ENCODE data around the gene PCP4L1.

Gene PCP4L1

DNA sequence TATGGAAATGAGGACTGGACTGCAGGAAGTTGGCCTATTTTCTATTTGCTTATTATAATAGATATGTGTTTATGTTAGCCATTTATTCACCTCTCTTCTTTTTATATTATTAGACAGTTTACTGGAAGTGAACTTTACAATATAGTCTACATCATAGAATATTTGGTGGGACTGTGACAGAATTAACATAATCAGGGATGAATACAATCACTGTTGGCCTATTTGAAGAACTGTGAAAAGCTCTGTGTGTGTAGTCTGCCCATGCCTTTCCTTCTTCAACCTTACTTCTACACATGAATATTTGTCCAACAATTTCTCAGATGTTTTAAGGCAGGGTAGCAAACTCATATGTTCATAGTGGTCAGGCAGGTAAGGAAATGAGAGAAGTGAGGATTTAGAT lies 38.9 kb downstream of the PCP4L1 start:
- H3K4me3 ChIP-seq (ENCODE audit: low read depth, low read length) = no peak overlapping the region
- TF ChIP-seq, protein P1, sequence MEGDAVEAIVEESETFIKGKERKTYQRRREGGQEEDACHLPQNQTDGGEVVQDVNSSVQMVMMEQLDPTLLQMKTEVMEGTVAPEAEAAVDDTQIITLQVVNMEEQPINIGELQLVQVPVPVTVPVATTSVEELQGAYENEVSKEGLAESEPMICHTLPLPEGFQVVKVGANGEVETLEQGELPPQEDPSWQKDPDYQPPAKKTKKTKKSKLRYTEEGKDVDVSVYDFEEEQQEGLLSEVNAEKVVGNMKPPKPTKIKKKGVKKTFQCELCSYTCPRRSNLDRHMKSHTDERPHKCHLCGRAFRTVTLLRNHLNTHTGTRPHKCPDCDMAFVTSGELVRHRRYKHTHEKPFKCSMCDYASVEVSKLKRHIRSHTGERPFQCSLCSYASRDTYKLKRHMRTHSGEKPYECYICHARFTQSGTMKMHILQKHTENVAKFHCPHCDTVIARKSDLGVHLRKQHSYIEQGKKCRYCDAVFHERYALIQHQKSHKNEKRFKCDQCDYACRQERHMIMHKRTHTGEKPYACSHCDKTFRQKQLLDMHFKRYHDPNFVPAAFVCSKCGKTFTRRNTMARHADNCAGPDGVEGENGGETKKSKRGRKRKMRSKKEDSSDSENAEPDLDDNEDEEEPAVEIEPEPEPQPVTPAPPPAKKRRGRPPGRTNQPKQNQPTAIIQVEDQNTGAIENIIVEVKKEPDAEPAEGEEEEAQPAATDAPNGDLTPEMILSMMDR (IDR thresholded peaks at IDR 0.05; ENCODE audit: low read depth, low read length, missing control alignments) = no peak
- DNase-seq (ENCODE audit: low read depth) = no peak

DNA sequence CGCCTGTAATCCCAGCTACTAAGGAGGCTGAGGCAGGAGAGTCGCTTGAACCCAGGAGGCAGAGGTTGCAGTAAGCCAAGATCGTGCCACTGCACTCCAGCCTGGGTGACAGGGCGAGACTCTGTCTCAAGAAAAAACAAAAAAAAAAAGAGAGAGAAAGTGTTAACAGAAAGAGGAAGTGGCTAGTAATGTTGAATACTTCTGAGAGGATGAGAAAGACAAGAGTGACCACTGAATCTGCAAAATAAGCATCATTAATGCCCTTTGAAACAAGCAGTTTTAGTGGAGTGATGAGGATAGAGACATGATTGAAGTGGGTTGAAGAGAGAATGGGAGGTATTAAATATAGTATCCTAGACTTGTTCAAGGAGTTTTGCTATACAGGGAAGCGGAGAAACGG lies 39.6 kb downstream of the PCP4L1 start:
- DNase-seq (ENCODE audit: low read depth) = peak; percentile 15
- no peak overlapping the region for H3K4me3 ChIP-seq (ENCODE audit: low read depth, low read length)
- TF ChIP-seq, protein P1 (IDR thresholded peaks at IDR 0.05; ENCODE audit: low read depth, low read length, missing control alignments) = no peak

DNA sequence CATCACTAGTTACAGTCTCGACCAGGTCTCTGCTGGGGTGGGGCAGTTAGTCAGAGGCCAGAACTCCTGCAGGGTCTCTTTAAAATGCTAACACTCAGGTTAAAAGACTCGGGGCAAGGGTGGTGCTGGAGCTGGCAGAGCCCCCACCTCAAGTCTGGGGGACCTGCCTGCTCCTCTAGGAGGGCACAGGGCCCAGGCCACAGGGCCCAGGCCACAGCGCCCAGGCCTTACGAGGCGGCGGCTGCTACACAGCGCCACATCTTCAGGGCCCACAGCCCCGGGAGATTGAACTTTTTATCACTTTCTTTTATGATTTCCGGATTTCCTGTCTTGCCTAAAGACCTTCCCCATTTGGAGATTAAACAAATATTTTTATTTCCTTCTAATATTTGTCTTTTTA lies 40.8 kb downstream of the PCP4L1 start:
- DNase-seq (ENCODE audit: low read depth) = no peak
- H3K4me3 ChIP-seq (ENCODE audit: low read depth, low read length) = no peak overlapping the region
- TF ChIP-seq, protein P1 (IDR thresholded peaks at IDR 0.05; ENCODE audit: low read depth, low read length, missing control alignments) = no peak

DNA sequence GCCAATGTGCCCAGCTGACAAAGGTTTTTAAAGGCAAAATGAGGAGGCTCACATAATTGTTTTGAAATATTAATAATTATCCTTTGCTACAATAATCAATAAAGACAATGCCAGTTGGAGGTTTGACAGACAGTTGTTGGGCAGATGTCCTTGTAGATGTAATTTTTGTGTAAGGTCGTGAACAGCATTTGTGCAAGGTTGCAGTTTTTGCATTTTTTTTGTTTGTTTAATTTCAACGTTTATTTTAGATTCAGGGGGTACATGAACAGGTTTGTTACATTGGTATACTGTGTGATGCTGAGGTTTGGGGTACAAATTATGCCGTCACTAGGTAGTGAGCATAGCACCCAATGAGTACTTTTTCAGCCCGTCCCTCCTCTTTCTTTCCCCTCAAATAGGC lies 41.9 kb downstream of the PCP4L1 start:
- no peak overlapping the region for H3K4me3 ChIP-seq (ENCODE audit: low read depth, low read length)
- TF ChIP-seq, protein P1 (IDR thresholded peaks at IDR 0.05; ENCODE audit: low read depth, low read length, missing control alignments) = no peak
- DNase-seq (ENCODE audit: low read depth) = no peak

DNA sequence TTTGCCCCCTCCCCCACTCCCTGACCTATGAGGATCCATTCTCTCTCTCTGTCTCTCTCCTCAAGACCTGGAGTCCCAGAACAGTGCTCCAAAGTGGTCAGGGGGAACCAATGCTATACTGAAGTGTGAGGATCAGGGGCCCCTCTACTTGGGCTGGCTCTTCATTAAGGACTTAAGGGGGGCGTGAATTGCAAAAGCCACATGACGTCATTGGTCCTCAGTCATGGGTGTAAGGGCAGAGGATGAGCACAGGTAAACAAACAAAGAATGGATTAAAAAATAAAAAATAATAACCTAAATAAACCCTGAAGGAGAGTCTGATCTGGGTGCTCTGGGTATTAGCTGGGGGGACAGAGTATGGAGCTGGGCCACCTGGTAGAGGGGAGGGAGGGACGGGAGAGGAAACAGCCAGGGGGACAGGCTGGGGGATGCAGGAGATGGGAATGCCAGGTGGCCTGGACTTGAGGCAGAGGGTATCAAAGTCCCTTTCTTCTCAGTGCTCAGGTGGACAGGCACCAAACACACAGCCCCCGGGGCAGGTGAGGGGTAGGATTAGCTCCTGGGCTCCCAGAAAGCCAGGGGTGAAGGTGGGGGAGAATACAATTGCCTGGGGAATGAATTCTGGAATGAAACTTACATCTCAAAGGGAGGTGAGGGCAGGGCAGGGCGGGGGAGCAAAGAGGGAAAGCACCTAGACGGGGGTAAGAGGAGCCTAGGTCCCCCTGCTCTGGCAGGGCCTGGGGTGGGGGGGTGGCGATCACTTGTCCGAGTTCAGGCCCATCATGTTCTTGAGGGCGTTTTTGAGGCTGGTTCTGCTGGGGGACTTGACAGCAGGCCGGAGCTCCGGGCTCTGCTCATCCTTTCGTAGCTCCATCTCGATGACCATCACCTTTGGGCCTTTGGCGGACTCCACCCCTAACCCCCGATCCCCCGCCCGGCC lies 46.7 kb downstream of the PCP4L1 start:
- DNase-seq (ENCODE audit: low read depth) = no peak
- peak overlapping the region; percentile 73 for H3K4me3 ChIP-seq (ENCODE audit: low read depth, low read length)
- TF ChIP-seq, protein P1 (IDR thresholded peaks at IDR 0.05; ENCODE audit: low read depth, low read length, missing control alignments) = no peak

DNA sequence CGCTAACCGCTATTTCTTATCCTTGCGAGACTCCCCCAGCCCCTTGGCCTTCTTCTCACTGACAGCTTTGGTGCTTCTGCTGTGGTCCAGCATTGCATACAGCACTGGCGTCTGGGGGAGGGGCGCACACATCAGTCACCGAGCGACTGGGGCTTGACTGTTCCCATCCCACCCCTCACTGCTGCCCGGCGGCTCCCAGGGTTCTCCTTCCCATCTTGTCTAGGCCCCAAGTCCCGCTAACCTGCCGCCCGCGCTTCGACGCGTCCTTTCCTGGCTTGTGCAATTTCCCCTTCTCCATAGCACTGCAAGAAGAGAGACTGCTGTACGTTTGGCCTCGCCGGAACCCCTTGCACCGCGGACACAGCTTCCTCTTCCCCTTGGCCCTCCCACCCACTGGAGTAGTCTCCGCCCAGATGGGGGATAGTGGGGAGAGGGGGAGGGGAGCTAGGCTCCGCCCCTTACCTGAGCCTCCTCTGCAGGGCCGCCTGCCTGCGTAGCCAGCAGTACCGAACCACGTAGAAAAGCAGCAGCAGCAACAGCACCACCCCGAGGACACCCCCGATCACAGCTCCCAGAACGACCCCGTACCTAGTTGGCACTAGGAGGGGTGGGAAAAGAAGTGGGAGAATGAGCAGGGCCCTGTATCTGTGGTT lies 47.4 kb downstream of the PCP4L1 start:
- DNase-seq (ENCODE audit: low read depth) = peak; percentile 73
- TF ChIP-seq, protein P1 (IDR thresholded peaks at IDR 0.05; ENCODE audit: low read depth, low read length, missing control alignments) = peak; percentile 59
- H3K4me3 ChIP-seq (ENCODE audit: low read depth, low read length) = peak overlapping the region; percentile 73
